Gastrocnemius medialis (tissue), 4 donors: ENCODE results near the gene SNRPE.

ENCODE experiments used
- POLR2A ChIP-seq, 2 donors: fragments of 450-650 bp; IDR thresholded peaks; one replicate each; pipeline ENCODE4 v1.6.1; 2017; ENCODE audit warnings: antibody characterized with exemption in 2 of 2, mild to moderate bottlenecking in 2 of 2, moderate library complexity in 2 of 2
- TF ChIP-seq, protein P1 (sequence below), 5 experiments: fragments of 450-650 bp in 3 of 5; fragments of 200-600 bp in 2 of 5; sonication (generic) in 2 of 5; IDR thresholded peaks in 4 of 5; conservative IDR thresholded peaks in 1 of 5; 1 replicate in 4 of 5; 2 replicates in 1 of 5; pipeline ENCODE4 v1.5.1; 2016 to 2019; ENCODE audit warnings: antibody characterized with exemption in 5 of 5, mild to moderate bottlenecking in 3 of 5, moderate library complexity in 3 of 5

DNA sequence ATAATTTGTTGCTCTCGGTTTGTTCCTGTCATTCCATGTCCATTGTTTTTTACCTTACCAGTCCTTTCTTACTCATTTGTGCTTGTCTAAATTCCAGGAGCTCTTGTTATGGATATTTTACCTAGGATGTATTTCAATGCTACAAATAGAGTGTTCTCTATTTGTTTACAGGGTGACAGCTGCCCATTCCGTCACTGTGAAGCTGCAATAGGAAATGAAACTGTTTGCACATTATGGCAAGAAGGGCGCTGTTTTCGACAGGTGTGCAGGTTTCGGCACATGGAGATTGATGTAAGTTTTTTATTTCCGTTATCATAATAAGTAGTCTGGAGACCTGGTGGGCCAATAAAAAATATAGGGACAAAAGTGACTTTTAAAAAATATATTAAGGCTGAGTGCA, 43.0 kb upstream of the SNRPE start:
- TF ChIP-seq, protein P1, sequence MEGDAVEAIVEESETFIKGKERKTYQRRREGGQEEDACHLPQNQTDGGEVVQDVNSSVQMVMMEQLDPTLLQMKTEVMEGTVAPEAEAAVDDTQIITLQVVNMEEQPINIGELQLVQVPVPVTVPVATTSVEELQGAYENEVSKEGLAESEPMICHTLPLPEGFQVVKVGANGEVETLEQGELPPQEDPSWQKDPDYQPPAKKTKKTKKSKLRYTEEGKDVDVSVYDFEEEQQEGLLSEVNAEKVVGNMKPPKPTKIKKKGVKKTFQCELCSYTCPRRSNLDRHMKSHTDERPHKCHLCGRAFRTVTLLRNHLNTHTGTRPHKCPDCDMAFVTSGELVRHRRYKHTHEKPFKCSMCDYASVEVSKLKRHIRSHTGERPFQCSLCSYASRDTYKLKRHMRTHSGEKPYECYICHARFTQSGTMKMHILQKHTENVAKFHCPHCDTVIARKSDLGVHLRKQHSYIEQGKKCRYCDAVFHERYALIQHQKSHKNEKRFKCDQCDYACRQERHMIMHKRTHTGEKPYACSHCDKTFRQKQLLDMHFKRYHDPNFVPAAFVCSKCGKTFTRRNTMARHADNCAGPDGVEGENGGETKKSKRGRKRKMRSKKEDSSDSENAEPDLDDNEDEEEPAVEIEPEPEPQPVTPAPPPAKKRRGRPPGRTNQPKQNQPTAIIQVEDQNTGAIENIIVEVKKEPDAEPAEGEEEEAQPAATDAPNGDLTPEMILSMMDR (IDR thresholded peaks at IDR 0.05 in 4 of 5, conservative IDR thresholded peaks at IDR 0.05 in 1 of 5) = no peak
- no peak for TF ChIP-seq POLR2A (IDR thresholded peaks at IDR 0.05)
